ENCODE measurements around the gene NHLH1.

- TF ChIP-seq GLIS3 (CRISPR knock-in tag; IDR thresholded peaks at IDR 0.05) (no peak), ARNTL (CRISPR knock-in tag; IDR thresholded peaks at IDR 0.05; ENCODE audit: borderline replicate concordance, low read depth) (no peak), ZNF565 (CRISPR knock-in tag; conservative IDR thresholded peaks at IDR 0.05; ENCODE audit: low read depth) (no peak)
Observed at GRCh38 chr1:160411271-160412027, 44.6 kb downstream of the NHLH1 start.

Data from SK-N-SH treated with all-trans-retinoic acid at 6 μM for 48 hours (cell line).